Esophagus muscularis mucosa (tissue), 4 donors: ENCODE results near the gene PCSK7. TPM values are rescaled to one million over a fixed set of nuclear protein-coding genes. Genes with fewer than 3 reads are reported as not detected.

Source experiments
- DNase-seq: peaks from one replicate; pipeline ENCODE4 v3.0.0-alpha.2; 2017; ENCODE audit errors: extremely low spot score
- H3K27ac ChIP-seq, 4 donors: fragments of 200-600 bp; sonication (generic); replicated peaks in 1 of 4; 1 replicate in 3 of 4; 2 replicates in 1 of 4; pipeline ENCODE4 v1.5.1; 2016 to 2019; ENCODE audit warnings: mild to moderate bottlenecking in 1 of 4
- H3K27me3 ChIP-seq, 4 donors: fragments of 200-600 bp; sonication (generic); one replicate each; pipeline versions ENCODE4 v1.5.1 to v1.6.0; 2016 to 2019
- H3K36me3 ChIP-seq, 4 donors: fragments of 200-600 bp; sonication (generic); one replicate each; pipeline ENCODE4 v1.5.1; 2016 to 2019
- H3K4me1 ChIP-seq, 4 donors: fragments of 200-600 bp; sonication (generic); one replicate each; pipeline ENCODE4 v1.5.1; 2016 to 2019
- H3K4me3 ChIP-seq, 4 donors: fragments of 200-600 bp; sonication (generic); 1 replicate in 2 of 4; 2 replicates in 2 of 4; pipeline ENCODE4 v1.5.1; 2016 to 2019; ENCODE audit warnings: mild to moderate bottlenecking in 4 of 4, moderate library complexity in 1 of 4
- H3K9me3 ChIP-seq, 4 donors: fragments of 200-600 bp; sonication (generic); 1 replicate in 3 of 4; 2 replicates in 1 of 4; pipeline ENCODE4 v1.5.1; 2016 to 2019
- CTCF ChIP-seq, 3 experiments: fragments of 200-600 bp in 2 of 3; fragments of 450-650 bp in 1 of 3; sonication (generic) in 2 of 3; IDR thresholded peaks; one replicate each; pipeline ENCODE4 v1.5.1; 2017 to 2019; ENCODE audit warnings: antibody characterized with exemption in 3 of 3, mild to moderate bottlenecking in 2 of 3, moderate library complexity in 1 of 3
- EP300 ChIP-seq: sonication (generic); formaldehyde crosslinking; IDR thresholded peaks from one replicate; pipeline ENCODE4 v1.6.1; 2017; ENCODE audit warnings: antibody characterized with exemption
- POLR2A ChIP-seq: fragments of 450-650 bp; IDR thresholded peaks from one replicate; pipeline ENCODE4 v1.6.1; 2017; ENCODE audit warnings: antibody characterized with exemption, moderate library complexity, mild to moderate bottlenecking, low read depth
- POLR2AphosphoS5 ChIP-seq, 2 donors: sonication (generic); formaldehyde crosslinking; IDR thresholded peaks; one replicate each; pipeline ENCODE4 v1.6.1; 2017; ENCODE audit warnings: antibody characterized with exemption in 2 of 2
- WGBS: methylation state at CpG from one replicate; pipeline ENCODE4 v1.1.5; 2018; 5-methylcytosine and 5-hydroxymethylcytosine counted together
- intact Hi-C: fragments of 100-400 bp; cut with DNase I; formaldehyde crosslinking; loops from one replicate; pipeline ENCODE4 v1.15.1; 2023
- total RNA-seq, 4 donors: library from RNA; depleted of rRNA; stranded (reverse); fragments of >200 nt; gene quantifications; one replicate each; pipeline versions ENCODE4 v1.1.0 to v1.2.1, GENCODE V29; 2016

PCSK7 gene
- total RNA-seq, 4 donors from 2014 or later: 27.8 to 43.7 (median 31.9) TPM

GRCh38 chr11:117194267-117194666 lies 37.6 kb downstream of the PCSK7 start:
- Histone ChIP-seq H3K9me3 (no peaks in the 10 kb centered on the region), H3K4me3 (no peak overlapping the region), H3K4me1 (peaks cover 15 to 36% (median 25%) of the 10 kb centered on the region in 4 donors), H3K36me3 (peaks cover 40 to 73% (median 69%) of the 10 kb centered on the region in 4 donors), H3K27ac (peak overlapping the region in 1 of 4 donors; percentile 16), H3K27me3 (no peaks in the 10 kb centered on the region)
- no peak for DNase-seq
- intact Hi-C loops: no loop called here
- 77% methylated on average over 5 of the region's 5 CpGs for WGBS
- no peak for TF ChIP-seq POLR2AphosphoS5 (IDR thresholded peaks at IDR 0.05)
- no peak for TF ChIP-seq CTCF (IDR thresholded peaks at IDR 0.05)
- TF ChIP-seq EP300: no peak
- no peak for TF ChIP-seq POLR2A

GRCh38 chr11:117193130-117194020 lies 38.5 kb downstream of the PCSK7 start:
- TF ChIP-seq POLR2A: no peak
- no peak for DNase-seq
- WGBS: 92% methylated on average over 15 of the region's 15 CpGs

GRCh38 chr11:117192401-117192875 lies 39.4 kb downstream of the PCSK7 start:
- intact Hi-C loops: no loop called here
- no peak for TF ChIP-seq CTCF (IDR thresholded peaks at IDR 0.05)
- peak overlapping the region in 1 of 4 donors; percentile 23 for H3K27ac ChIP-seq
- H3K4me3 ChIP-seq: no peak overlapping the region
- no peak for DNase-seq
- H3K9me3 ChIP-seq: no peaks in the 10 kb centered on the region
- 93% methylated on average over 17 of the region's 17 CpGs for WGBS
- H3K27me3 ChIP-seq: no peaks in the 10 kb centered on the region
- H3K36me3 ChIP-seq: peaks cover 58 to 91% (median 88%) of the 10 kb centered on the region in 4 donors
- peaks cover 0 to 18% (median 10%) of the 10 kb centered on the region in 4 donors for H3K4me1 ChIP-seq

More at GRCh38 chr11:117193130-117194020, 38.5 kb downstream of the PCSK7 start:
- H3K36me3 ChIP-seq: peaks cover 48 to 82% (median 78%) of the 10 kb centered on the region in 4 donors
- no peak overlapping the region for H3K4me3 ChIP-seq
- peak overlapping the region in 1 of 4 donors; percentile 16 for H3K27ac ChIP-seq
- no peaks in the 10 kb centered on the region for H3K9me3 ChIP-seq
- peaks cover 7 to 27% (median 19%) of the 10 kb centered on the region in 4 donors for H3K4me1 ChIP-seq
- no peaks in the 10 kb centered on the region for H3K27me3 ChIP-seq
- intact Hi-C loops: no loop called here

- WGBS: 94% methylated on average over 16 of the region's 26 CpGs
Measured at GRCh38 chr11:117191680-117192400, 40.0 kb downstream of the PCSK7 start.

More at GRCh38 chr11:117191680-117192400, 40.0 kb downstream of the PCSK7 start:
- Histone ChIP-seq H3K27me3 (no peaks in the 10 kb centered on the region), H3K27ac (peak overlapping the region in 1 of 4 donors; percentile 23), H3K4me1 (peaks cover 0 to 12% (median 6%) of the 10 kb centered on the region in 4 donors), H3K36me3 (peaks cover 59 to 95% (median 93%) of the 10 kb centered on the region in 4 donors), H3K9me3 (no peaks in the 10 kb centered on the region), H3K4me3 (no peak overlapping the region)
- DNase-seq: no peak
- TF ChIP-seq CTCF (IDR thresholded peaks at IDR 0.05) (no peak), POLR2AphosphoS5 (IDR thresholded peaks at IDR 0.05) (no peak), POLR2A (no peak), EP300 (no peak)
- intact Hi-C loops: no loop called here
